MM.1S (cell line): ENCODE data around the gene ARSI.

Experiments used
- DNase-seq: peaks from one replicate; pipeline ENCODE4 v3.0.0-alpha.2; 2015
- H2AFZ ChIP-seq: fragments of 300-600 bp; sonication (generic); 2 replicates; pipeline ENCODE4 v1.6.0; 2016; ENCODE audit warnings: antibody characterized with exemption, low read length
- H3F3A ChIP-seq: fragments of 300-600 bp; sonication (generic); 2 replicates; pipeline ENCODE4 v1.6.1; 2016; ENCODE audit warnings: mild to moderate bottlenecking, antibody characterized with exemption, low read length, moderate library complexity, mixed read lengths; ENCODE audit not compliant: insufficient read depth
- H3K27ac ChIP-seq: fragments of 300-600 bp; sonication (generic); 2 replicates; pipeline ENCODE4 v1.5.1; 2016; ENCODE audit warnings: mild to moderate bottlenecking, low read length
- H3K27me3 ChIP-seq: fragments of 300-600 bp; sonication (generic); replicated peaks from 2 replicates; pipeline ENCODE4 v1.6.0; 2016; ENCODE audit warnings: low read length; ENCODE audit not compliant: insufficient read depth
- H3K36me3 ChIP-seq: fragments of 300-600 bp; sonication (generic); replicated peaks from 2 replicates; pipeline ENCODE4 v1.6.1; 2016; ENCODE audit warnings: mild to moderate bottlenecking, low read length, mixed read lengths; ENCODE audit not compliant: insufficient read depth
- H3K4me1 ChIP-seq: fragments of 300-600 bp; sonication (generic); 2 replicates; pipeline ENCODE4 v1.6.1; 2016; ENCODE audit warnings: low read length, mixed read lengths
- H3K4me2 ChIP-seq: fragments of 300-600 bp; sonication (generic); 2 replicates; pipeline ENCODE4 v1.6.0; 2016; ENCODE audit warnings: low read depth, low read length
- H3K4me3 ChIP-seq: fragments of 300-600 bp; sonication (generic); 2 replicates; pipeline ENCODE4 v1.5.1; 2016; ENCODE audit warnings: low read length, mixed read lengths
- H3K79me2 ChIP-seq: fragments of 300-600 bp; sonication (generic); 2 replicates; pipeline ENCODE4 v1.6.1; 2016; ENCODE audit warnings: mixed run types, low read length, mixed read lengths
- H3K9ac ChIP-seq: fragments of 300-600 bp; sonication (generic); 2 replicates; pipeline ENCODE4 v1.6.1; 2016; ENCODE audit warnings: low read length, mixed read lengths
- H3K9me2 ChIP-seq: fragments of 300-600 bp; sonication (generic); replicated peaks from 2 replicates; pipeline ENCODE4 v1.6.1; 2016; ENCODE audit warnings: mild to moderate bottlenecking, low read length, mixed read lengths; ENCODE audit not compliant: insufficient read depth
- H3K9me3 ChIP-seq: fragments of 300-600 bp; sonication (generic); replicated peaks from 2 replicates; pipeline ENCODE4 v1.6.1; 2016; ENCODE audit warnings: mild to moderate bottlenecking, low read length, mixed read lengths; ENCODE audit not compliant: insufficient read depth
- H4K20me1 ChIP-seq: fragments of 300-600 bp; sonication (generic); 2 replicates; pipeline ENCODE4 v1.6.1; 2016; ENCODE audit warnings: mild to moderate bottlenecking, low read length, moderate library complexity, mixed read lengths; ENCODE audit not compliant: insufficient read depth
- CTCF ChIP-seq: fragments of 300-600 bp; sonication (generic); IDR thresholded peaks from 2 replicates; pipeline ENCODE4 v1.5.1; 2016; ENCODE audit warnings: antibody characterized with exemption, low read length, mixed read lengths
- EZH2 ChIP-seq: fragments of 300-600 bp; sonication (generic); optimal IDR thresholded peaks from 2 replicates; pipeline ENCODE3; 2017; ENCODE audit warnings: low read depth, mild to moderate bottlenecking, antibody characterized with exemption, low read length, mixed read lengths
- EZH2phosphoT487 ChIP-seq: fragments of 300-600 bp; sonication (generic); IDR thresholded peaks from 2 replicates; pipeline ENCODE4 v1.6.1; 2018; ENCODE audit warnings: antibody characterized with exemption, low read length

Gene ARSI

GRCh38 chr5:150311015-150311692, 8.4 kb upstream of the ARSI start:
- no peak for DNase-seq
- Histone ChIP-seq H3K4me3 (no peak overlapping the region), H3K27ac (no peak overlapping the region), H4K20me1 (no peaks in the 10 kb centered on the region), H2AFZ (no peak overlapping the region), H3F3A (no peaks in the 10 kb centered on the region), H3K27me3 (no peaks in the 10 kb centered on the region), H3K9ac (no peak overlapping the region), H3K79me2 (no peaks in the 10 kb centered on the region), H3K9me3 (no peaks in the 10 kb centered on the region), H3K9me2 (no peaks in the 10 kb centered on the region), H3K36me3 (no peaks in the 10 kb centered on the region), H3K4me2 (no peak overlapping the region), H3K4me1 (peaks cover 19% of the 10 kb centered on the region)
- no peak for TF ChIP-seq CTCF

- TF ChIP-seq CTCF, result no peak
- TF ChIP-seq EZH2, result no peak
- TF ChIP-seq EZH2phosphoT487, result no peak
- no peak overlapping the region for H3K27ac ChIP-seq
- no peaks in the 10 kb centered on the region for H3K79me2 ChIP-seq
- peaks cover 24% of the 10 kb centered on the region for H3K4me1 ChIP-seq
- no peak for DNase-seq
- no peak overlapping the region for H3K4me2 ChIP-seq
- H3K27me3 ChIP-seq, result no peaks in the 10 kb centered on the region
- no peak overlapping the region for H2AFZ ChIP-seq
- no peak overlapping the region for H3K4me3 ChIP-seq
- no peak overlapping the region for H3K9ac ChIP-seq
- H3F3A ChIP-seq, result no peaks in the 10 kb centered on the region
- H3K9me3 ChIP-seq, result no peaks in the 10 kb centered on the region
- no peaks in the 10 kb centered on the region for H4K20me1 ChIP-seq
- no peaks in the 10 kb centered on the region for H3K36me3 ChIP-seq
- no peaks in the 10 kb centered on the region for H3K9me2 ChIP-seq
Observed at GRCh38 chr5:150310246-150310645, 7.5 kb upstream of the ARSI start.

- H3K4me2 ChIP-seq, result no peak overlapping the region
- no peak overlapping the region for H2AFZ ChIP-seq
- no peaks in the 10 kb centered on the region for H3K9me3 ChIP-seq
- H3K36me3 ChIP-seq, result no peaks in the 10 kb centered on the region
- no peaks in the 10 kb centered on the region for H3F3A ChIP-seq
- H3K4me1 ChIP-seq, result peaks cover 25% of the 10 kb centered on the region
- no peaks in the 10 kb centered on the region for H4K20me1 ChIP-seq
- no peaks in the 10 kb centered on the region for H3K27me3 ChIP-seq
- H3K9me2 ChIP-seq, result no peaks in the 10 kb centered on the region
- H3K9ac ChIP-seq, result no peak overlapping the region
- no peak for DNase-seq
- no peak for TF ChIP-seq EZH2phosphoT487
- TF ChIP-seq CTCF, result no peak
- no peak for TF ChIP-seq EZH2
- H3K27ac ChIP-seq, result no peak overlapping the region
- H3K79me2 ChIP-seq, result no peaks in the 10 kb centered on the region
- H3K4me3 ChIP-seq, result no peak overlapping the region
Observed at GRCh38 chr5:150309886-150310239, 7.2 kb upstream of the ARSI start.
